Subcutaneous adipose tissue (tissue), 4 donors: Measurements from ENCODE around the gene CSKMT. TPM values are rescaled to one million over a fixed set of nuclear protein-coding genes. Genes with fewer than 3 reads are reported as not detected.

ENCODE experiments used
- total RNA-seq, 4 donors: library from RNA; depleted of rRNA; stranded (reverse); fragments of >200 nt; gene quantifications; one replicate each; pipeline ENCODE4 v1.1.0, GENCODE V29; 2016
- TF ChIP-seq, protein P1 (sequence below): fragments of 450-650 bp; IDR thresholded peaks from one replicate; pipeline ENCODE4 v1.5.1; 2016; ENCODE audit warnings: low read depth, mild to moderate bottlenecking, control low read depth, antibody characterized with exemption, moderate library complexity

The CSKMT gene
- total RNA-seq, 4 donors from 2014 or later: 2.4 to 9.6 (median 7.7) TPM

DNA sequence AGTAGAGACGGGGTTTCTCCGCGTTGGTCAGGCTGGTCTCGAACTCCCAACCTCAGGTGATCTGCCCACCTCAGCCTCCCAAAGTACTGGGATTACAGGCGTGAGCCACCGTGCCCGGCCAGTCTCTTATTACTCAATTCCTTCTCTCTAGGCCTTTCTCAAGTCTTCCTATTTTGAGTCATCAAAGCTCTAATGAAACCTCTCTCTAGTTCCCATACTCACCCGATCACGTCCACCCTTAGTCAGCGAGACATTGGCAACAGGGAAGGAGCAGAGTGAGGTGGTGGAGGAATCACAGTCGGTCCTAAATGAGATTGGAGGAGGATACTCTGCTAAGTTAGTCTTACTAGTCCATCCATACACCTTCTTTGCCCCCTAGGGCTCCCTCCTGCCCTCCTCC lies 37.1 kb downstream of the CSKMT start:
- TF ChIP-seq, protein P1, sequence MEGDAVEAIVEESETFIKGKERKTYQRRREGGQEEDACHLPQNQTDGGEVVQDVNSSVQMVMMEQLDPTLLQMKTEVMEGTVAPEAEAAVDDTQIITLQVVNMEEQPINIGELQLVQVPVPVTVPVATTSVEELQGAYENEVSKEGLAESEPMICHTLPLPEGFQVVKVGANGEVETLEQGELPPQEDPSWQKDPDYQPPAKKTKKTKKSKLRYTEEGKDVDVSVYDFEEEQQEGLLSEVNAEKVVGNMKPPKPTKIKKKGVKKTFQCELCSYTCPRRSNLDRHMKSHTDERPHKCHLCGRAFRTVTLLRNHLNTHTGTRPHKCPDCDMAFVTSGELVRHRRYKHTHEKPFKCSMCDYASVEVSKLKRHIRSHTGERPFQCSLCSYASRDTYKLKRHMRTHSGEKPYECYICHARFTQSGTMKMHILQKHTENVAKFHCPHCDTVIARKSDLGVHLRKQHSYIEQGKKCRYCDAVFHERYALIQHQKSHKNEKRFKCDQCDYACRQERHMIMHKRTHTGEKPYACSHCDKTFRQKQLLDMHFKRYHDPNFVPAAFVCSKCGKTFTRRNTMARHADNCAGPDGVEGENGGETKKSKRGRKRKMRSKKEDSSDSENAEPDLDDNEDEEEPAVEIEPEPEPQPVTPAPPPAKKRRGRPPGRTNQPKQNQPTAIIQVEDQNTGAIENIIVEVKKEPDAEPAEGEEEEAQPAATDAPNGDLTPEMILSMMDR: no peak

DNA sequence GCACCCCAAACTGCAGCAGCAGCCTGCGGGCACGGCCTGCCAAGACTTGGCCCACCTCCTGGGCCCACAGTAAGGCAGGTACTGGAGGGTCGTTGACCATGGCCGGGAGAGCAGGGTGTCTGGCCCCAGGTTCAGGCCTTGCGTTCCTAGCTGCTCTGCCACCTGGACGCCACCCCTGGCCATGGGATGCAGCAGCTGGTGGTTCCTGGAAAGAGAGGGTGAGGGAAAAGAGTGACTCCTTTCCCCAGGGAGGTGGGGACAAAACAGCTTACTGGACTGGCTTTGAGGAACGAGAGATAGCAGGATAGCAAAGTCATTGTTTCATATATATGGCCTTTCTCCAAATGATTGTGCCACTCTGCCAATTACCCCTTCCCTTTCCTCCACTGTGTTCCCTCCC lies 40.3 kb downstream of the CSKMT start:
- TF ChIP-seq, protein P1: no peak

DNA sequence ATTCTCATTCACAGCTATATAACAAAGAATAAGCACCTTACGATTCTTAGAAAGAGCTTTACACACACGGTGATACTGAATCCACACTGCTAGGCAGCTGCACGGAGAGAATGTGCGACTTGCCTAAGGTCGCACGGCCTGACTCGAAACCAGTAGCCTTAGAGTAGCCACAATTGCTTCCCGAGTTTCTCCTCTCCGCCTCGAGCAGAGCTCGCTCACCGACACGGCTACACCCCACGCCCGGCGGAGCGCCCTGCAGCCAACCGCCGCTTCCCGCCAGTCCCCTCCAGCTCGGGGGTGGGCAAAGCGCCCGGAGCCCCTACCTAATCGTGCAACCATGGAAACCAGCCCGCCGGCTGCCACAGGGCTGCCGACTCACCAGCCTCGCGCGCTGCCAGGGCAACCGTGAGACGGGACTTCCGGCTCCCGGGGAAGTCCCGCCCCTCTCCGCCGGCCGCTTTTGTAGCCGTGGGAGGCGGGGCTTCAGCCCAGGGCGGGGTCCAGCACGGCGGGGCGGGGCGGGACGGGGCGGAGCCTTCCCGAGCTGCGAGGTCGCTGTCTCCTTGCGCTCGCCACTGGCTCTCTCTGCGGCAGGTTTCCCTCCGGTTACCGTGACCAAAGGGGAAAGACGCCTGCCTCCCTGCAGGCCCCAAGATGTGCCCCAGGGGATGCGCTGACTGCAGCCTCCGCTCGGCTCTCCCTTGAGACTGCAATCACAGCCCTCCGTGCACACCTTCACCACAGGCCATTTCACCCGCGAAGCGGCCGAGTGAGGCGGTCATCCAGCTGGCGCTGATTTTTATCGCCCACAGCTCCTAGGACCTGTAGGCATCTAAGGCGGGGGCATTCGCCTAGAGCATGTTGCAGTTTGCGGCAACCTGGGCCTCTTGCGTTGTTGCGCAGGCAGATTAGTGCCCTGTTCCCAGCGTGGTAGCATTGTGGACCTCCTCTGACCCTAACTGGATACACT lies 41.1 kb downstream of the CSKMT start:
- TF ChIP-seq, protein P1: no peak

DNA sequence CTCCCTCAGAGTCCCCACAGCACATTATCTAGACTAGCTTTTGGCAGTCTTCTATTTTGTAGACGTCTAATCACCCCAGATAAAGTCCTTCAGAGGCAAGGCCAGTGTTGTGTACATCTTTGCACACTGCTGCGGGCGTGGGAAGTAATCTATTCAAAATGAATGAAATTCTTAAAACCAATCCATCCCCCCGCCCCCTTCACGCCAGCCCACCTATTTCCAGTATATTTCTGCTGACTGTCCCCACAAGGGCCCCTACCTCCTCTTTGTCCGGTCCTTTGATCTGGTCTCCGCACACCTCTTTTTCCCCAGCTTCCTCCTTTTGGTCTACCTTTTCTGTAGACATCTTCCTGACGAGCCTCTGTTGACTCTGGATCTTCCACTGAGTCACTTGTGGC lies 41.7 kb downstream of the CSKMT start:
- TF ChIP-seq, protein P1: no peak

DNA sequence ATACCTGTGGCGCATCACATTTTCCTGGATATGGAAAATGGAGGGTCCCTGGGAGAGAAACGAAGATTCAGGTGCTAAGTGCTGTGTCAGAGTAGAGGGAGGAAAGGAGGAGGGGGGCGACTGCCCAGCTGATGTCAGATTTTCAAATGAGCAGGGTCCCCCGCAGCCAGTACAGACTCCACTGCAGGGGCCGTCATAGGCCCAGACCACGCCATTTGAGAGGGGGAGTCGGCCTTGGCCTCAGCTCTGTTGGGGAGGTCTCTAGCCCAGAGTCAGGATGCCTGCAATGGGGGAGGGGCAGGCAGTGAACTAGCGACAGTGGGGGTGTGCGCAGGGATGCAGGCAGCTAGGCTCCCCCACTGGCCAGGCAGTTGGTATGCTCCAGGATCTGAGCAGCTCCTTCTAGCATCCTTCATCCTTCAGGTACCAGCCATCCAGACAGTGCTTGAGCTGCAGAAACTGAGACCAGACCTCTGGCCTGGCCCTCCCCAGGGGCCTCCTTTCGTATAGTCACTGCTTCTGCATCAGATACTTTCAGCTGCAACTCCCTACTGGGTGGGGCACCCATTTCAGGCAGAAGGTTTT lies 42.3 kb downstream of the CSKMT start, which contains the start of the genes BSCL2 and GNG3:
BSCL2 (minus strand) TSS at position 148 of the 585 bp plus-strand sequence. CDS start 229 bp downstream, outside the sequence.
GNG3 (plus strand) TSS at position 400 of the 585 bp plus-strand sequence. CDS start 620 bp downstream, outside the sequence.
- TF ChIP-seq, protein P1: no peak

DNA sequence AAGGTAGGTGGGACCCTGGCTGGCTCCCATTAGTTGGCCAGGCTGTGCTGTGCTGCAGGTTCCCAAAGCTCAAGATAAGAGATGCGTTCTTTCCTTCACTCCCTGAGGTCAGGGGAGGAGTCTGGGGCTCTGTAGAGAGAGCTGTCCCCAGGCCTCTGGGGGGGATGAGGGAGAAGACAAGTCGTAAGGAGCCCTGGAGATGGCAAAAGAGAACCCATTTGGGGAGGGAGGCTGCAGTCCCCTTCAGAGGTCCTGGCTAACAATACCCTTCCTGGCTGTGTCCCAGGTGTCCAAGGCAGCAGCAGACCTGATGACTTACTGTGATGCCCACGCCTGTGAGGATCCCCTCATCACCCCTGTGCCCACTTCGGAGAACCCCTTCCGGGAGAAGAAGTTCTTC lies 43.3 kb downstream of the CSKMT start:
- TF ChIP-seq, protein P1: no peak

DNA sequence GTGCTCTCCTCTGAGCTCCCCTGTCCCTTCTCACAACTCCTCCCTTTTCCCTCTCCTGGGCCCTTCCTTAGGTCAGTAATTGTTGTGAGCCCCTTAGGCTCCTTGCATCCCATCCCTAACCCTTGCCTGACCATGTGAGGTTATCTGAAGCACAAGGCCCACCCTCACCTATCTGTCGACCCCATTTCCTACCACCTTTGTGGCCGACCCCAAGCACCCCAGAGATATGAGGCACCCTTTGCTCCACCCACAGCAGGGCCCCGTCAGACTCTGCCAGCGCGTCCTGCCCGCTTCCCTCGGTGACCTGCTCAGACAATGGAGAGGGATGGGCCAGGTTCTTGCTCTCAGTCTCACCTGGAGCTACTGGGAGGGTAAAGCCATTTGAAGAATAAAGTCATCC lies 43.7 kb downstream of the CSKMT start:
- TF ChIP-seq, protein P1: no peak
